ENCODE measurements around the gene NT5M. TPM values are rescaled to one million over a fixed set of nuclear protein-coding genes. Genes with fewer than 3 reads are reported as not detected.

The NT5M gene
- total RNA-seq, 1 experiment from 2014 or later, result 10.2 TPM

DNA sequence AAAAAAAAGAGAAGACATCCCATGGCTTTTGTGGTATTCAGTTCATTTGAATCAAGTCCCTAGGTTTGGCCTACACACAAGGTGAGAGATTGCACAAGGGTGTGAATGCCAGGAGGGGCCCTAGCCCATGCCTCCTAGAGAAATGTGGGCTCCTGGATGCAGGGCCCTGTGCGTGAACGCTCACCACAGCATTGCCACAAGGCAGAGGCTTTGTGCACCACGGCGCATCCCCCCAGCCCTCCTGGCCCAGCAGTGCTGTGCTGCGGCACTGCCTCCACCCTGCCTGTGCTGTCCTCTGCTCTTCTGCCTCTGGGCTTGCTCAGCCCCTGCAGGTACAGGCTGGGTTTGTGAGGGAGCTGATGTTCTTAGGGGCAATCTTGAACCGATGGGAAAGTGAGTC is 92.7 kb downstream of the NT5M start:
- no peak overlapping the region for H2AFZ ChIP-seq (ENCODE audit: low read depth, low read length, poor library complexity, severe bottlenecking)
- H3K4me1 ChIP-seq (ENCODE audit: control insufficient read depth in 1 of 2, insufficient read depth in 2 of 2, low read length in 2 of 2), result no peaks in the 10 kb centered on the region; a peak in 1 of 4 replicates
- no peaks in the 10 kb centered on the region; a peak in 1 of 4 replicates for H3K9me3 ChIP-seq (ENCODE audit: control insufficient read depth in 1 of 2, insufficient read depth in 1 of 2, low read depth in 1 of 2, low read length in 2 of 2)
- no peak overlapping the region for H3K27ac ChIP-seq (ENCODE audit: low read depth, low read length)
- TF ChIP-seq, protein P1, sequence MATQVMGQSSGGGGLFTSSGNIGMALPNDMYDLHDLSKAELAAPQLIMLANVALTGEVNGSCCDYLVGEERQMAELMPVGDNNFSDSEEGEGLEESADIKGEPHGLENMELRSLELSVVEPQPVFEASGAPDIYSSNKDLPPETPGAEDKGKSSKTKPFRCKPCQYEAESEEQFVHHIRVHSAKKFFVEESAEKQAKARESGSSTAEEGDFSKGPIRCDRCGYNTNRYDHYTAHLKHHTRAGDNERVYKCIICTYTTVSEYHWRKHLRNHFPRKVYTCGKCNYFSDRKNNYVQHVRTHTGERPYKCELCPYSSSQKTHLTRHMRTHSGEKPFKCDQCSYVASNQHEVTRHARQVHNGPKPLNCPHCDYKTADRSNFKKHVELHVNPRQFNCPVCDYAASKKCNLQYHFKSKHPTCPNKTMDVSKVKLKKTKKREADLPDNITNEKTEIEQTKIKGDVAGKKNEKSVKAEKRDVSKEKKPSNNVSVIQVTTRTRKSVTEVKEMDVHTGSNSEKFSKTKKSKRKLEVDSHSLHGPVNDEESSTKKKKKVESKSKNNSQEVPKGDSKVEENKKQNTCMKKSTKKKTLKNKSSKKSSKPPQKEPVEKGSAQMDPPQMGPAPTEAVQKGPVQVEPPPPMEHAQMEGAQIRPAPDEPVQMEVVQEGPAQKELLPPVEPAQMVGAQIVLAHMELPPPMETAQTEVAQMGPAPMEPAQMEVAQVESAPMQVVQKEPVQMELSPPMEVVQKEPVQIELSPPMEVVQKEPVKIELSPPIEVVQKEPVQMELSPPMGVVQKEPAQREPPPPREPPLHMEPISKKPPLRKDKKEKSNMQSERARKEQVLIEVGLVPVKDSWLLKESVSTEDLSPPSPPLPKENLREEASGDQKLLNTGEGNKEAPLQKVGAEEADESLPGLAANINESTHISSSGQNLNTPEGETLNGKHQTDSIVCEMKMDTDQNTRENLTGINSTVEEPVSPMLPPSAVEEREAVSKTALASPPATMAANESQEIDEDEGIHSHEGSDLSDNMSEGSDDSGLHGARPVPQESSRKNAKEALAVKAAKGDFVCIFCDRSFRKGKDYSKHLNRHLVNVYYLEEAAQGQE (IDR thresholded peaks at IDR 0.05; ENCODE audit: low read depth), result no peak
- TF ChIP-seq RAD21 (IDR thresholded peaks at IDR 0.05; ENCODE audit: low read depth), result no peak
- H3K4me2 ChIP-seq (ENCODE audit: low read length), result no peak overlapping the region
- DNase-seq (ENCODE audit: low read depth, low spot score) (no peak), ATAC-seq (no peak)
- no peaks in the 10 kb centered on the region for H3K79me2 ChIP-seq (ENCODE audit: insufficient read depth, low read length)
- no peaks in the 10 kb centered on the region for H3K27me3 ChIP-seq (ENCODE audit: insufficient read depth, low read length)
- POLR2A ChIA-PET, result no interaction called here
- H3K36me3 ChIP-seq (ENCODE audit: control insufficient read depth in 1 of 2, insufficient read depth in 2 of 2, low read length in 2 of 2), result no peaks in the 10 kb centered on the region
- H3K9me2 ChIP-seq (ENCODE audit: insufficient read depth), result no peaks in the 10 kb centered on the region
- intact Hi-C loops (cut with micrococcal nuclease), result no loop called here
- H3K4me3 ChIP-seq (replicated peaks in 1 of 2; ENCODE audit: low read depth in 1 of 2, low read length in 2 of 2), result no peak overlapping the region
- RAD21 ChIA-PET (ENCODE audit: low non-redundant PET in 1 of 2, low total read pairs in 2 of 2, uncharacterized antibody in 2 of 2, unreplicated experiment in 2 of 2), result no interaction called here
- no peak overlapping the region for H3K9ac ChIP-seq (ENCODE audit: low read length)
- H4K20me1 ChIP-seq (ENCODE audit: insufficient read depth), result no peaks in the 10 kb centered on the region
- BruUV-seq (replicated peaks), result no TSS peak
- CTCF ChIA-PET, result no interaction called here

Other genes with a start within 250 kb of the NT5M start
- gene PLD6, start 97.0 kb upstream of the NT5M start, total RNA-seq (2021; ENCODE audit: unreplicated experiment), result 15.6 TPM
- 23.7 TPM for gene FLCN, start 66.2 kb upstream of the NT5M start, total RNA-seq (2021; ENCODE audit: unreplicated experiment)
- 99.0 TPM for gene COPS3, start 22.1 kb upstream of the NT5M start, total RNA-seq (2021; ENCODE audit: unreplicated experiment)
- 13.9 TPM for gene MED9, start 173.6 kb downstream of the NT5M start, total RNA-seq (2021; ENCODE audit: unreplicated experiment)
- 0.30 TPM for gene RASD1, start 193.0 kb downstream of the NT5M start, total RNA-seq (2021; ENCODE audit: unreplicated experiment)